ENCODE data around the gene GPR27.

GRCh38 chr3:71783152-71783551 lies 29.5 kb downstream of the GPR27 start:
- TF ChIP-seq CTCF (optimal IDR thresholded peaks at IDR 0.05 in 1 of 3, IDR thresholded peaks at IDR 0.05 in 1 of 3, conservative IDR thresholded peaks at IDR 0.05 in 1 of 3; ENCODE audit: extremely low read depth in 1 of 3, insufficient read depth in 2 of 3, low read length in 3 of 3) (no peak), EZH2 (IDR thresholded peaks at IDR 0.05; ENCODE audit: low read length) (no peak)
